Endodermal cell (in vitro differentiated cells): ENCODE results near the gene BRME1. TPM values are rescaled to one million over a fixed set of nuclear protein-coding genes. Genes with fewer than 3 reads are reported as not detected.

Source experiments
- DNase-seq: peaks from one replicate; pipeline ENCODE4 v3.0.0-alpha.2; 2017
- H3K27ac ChIP-seq: 2 replicates; pipeline ENCODE4 v1.5.1; 2013; ENCODE audit warnings: mild to moderate bottlenecking, low read depth, low read length, moderate library complexity
- H3K27me3 ChIP-seq: 2 replicates; pipeline ENCODE4 v1.6.1; 2013; ENCODE audit warnings: mild to moderate bottlenecking, low read length, moderate library complexity; ENCODE audit not compliant: insufficient read depth, control insufficient read depth, poor library complexity, severe bottlenecking
- H3K36me3 ChIP-seq: 2 replicates; pipeline ENCODE4 v1.7.0; 2013; ENCODE audit warnings: mild to moderate bottlenecking, low read length, moderate library complexity; ENCODE audit not compliant: control insufficient read depth, insufficient read depth
- H3K4me1 ChIP-seq: one replicate; pipeline ENCODE4 v1.7.0; 2013; ENCODE audit warnings: low read length; ENCODE audit not compliant: control insufficient read depth, insufficient read depth
- H3K4me3 ChIP-seq: 2 replicates; pipeline ENCODE4 v1.5.1; 2013; ENCODE audit warnings: mild to moderate bottlenecking, low read length, moderate library complexity
- H3K9ac ChIP-seq: 2 replicates; pipeline ENCODE4 v1.6.1; 2013; ENCODE audit warnings: mild to moderate bottlenecking, low read length, moderate library complexity; ENCODE audit not compliant: poor library complexity, severe bottlenecking; ENCODE audit errors: extremely low read depth
- H3K9me3 ChIP-seq: 2 replicates; pipeline ENCODE4 v1.6.1; 2013; ENCODE audit warnings: mild to moderate bottlenecking, low read length, moderate library complexity; ENCODE audit not compliant: control insufficient read depth
- H3K27ac Mint-ChIP-seq: 2 replicates; pipeline ENCODE4 v1.8.0; 2020; ENCODE audit warnings: mixed read lengths
- H3K27me3 Mint-ChIP-seq: 2 replicates; pipeline ENCODE4 v1.8.0; 2021; ENCODE audit warnings: mild to moderate bottlenecking, mixed read lengths; ENCODE audit not compliant: insufficient read depth
- H3K36me3 Mint-ChIP-seq: 2 replicates; pipeline ENCODE4 v1.8.0; 2020; ENCODE audit warnings: low read depth, mixed read lengths
- H3K4me1 Mint-ChIP-seq: 2 replicates; pipeline ENCODE4 v1.8.0; 2020; ENCODE audit warnings: mixed read lengths
- H3K4me3 Mint-ChIP-seq: 2 replicates; pipeline ENCODE4 v1.8.0; 2020; ENCODE audit warnings: mild to moderate bottlenecking, moderate library complexity, mixed read lengths
- H3K9me3 Mint-ChIP-seq: 2 replicates; pipeline ENCODE4 v1.8.0; 2020; ENCODE audit warnings: mild to moderate bottlenecking, mixed read lengths
- CTCF ChIP-seq: fragments of 200-600 bp; sonication (generic); conservative IDR thresholded peaks from 2 replicates; pipeline ENCODE4 v1.5.0; 2021; ENCODE audit warnings: antibody characterized with exemption, mild to moderate bottlenecking
- WGBS, 2 experiments: methylation state at CpG; one replicate each; pipeline versions ENCODE4 v1.1.5 to v1.1.7; 2013; ENCODE audit warnings: missing lambda C conversion rate in 2 of 2, mixed read lengths in 1 of 2; ENCODE audit not compliant: insufficient coverage in 1 of 2, insufficient read length in 1 of 2; 5-methylcytosine and 5-hydroxymethylcytosine counted together
- total RNA-seq, 2 donors: library from RNA; stranded (reverse); fragmentation: NEBNext Ultra II Directional in 1 of 2; extraction: Animal tissue kit (Norgen Biotek cat#: 25700) in 1 of 2; gene quantifications; 2 replicates in 1 of 2; 3 replicates in 1 of 2; pipeline ENCODE4 v1.2.1, GENCODE V29; 2021

BRME1 gene
- total RNA-seq, 2 donors from 2014 or later = 4.4 to 7.4 TPM

GRCh38 chr19:13930402-13930801 is 24.5 kb upstream of the BRME1 start:
- Mint-ChIP-seq H3K27me3 (no peaks in the 10 kb centered on the region), H3K36me3 (peaks cover 27% of the 10 kb centered on the region), H3K4me3 (no peak overlapping the region), H3K9me3 (no peaks in the 10 kb centered on the region), H3K27ac (no peak overlapping the region), H3K4me1 (no peaks in the 10 kb centered on the region)
- no peaks in the 10 kb centered on the region for H3K4me1 ChIP-seq
- H3K27me3 ChIP-seq = no peaks in the 10 kb centered on the region
- no peaks in the 10 kb centered on the region for H3K9me3 ChIP-seq
- H3K27ac ChIP-seq = no peak overlapping the region
- TF ChIP-seq CTCF = no peak
- no peak for DNase-seq
- H3K4me3 ChIP-seq = no peak overlapping the region
- peaks cover 15% of the 10 kb centered on the region for H3K36me3 ChIP-seq
- 84 to 92% methylated on average over 8 to 17 of the region's 17 CpGs for WGBS, 2 experiments
- no peak overlapping the region for H3K9ac ChIP-seq

- Histone ChIP-seq H3K4me1 (no peaks in the 10 kb centered on the region), H3K27me3 (no peaks in the 10 kb centered on the region), H3K36me3 (peaks cover 17% of the 10 kb centered on the region), H3K27ac (no peak overlapping the region), H3K4me3 (no peak overlapping the region), H3K9me3 (no peaks in the 10 kb centered on the region), H3K9ac (no peak overlapping the region)
- WGBS, 2 experiments = 96 to 100% methylated on average over 5 to 17 of the region's 17 CpGs
- TF ChIP-seq CTCF = no peak
- no peak for DNase-seq
- no peaks in the 10 kb centered on the region for H3K9me3 Mint-ChIP-seq
- H3K4me1 Mint-ChIP-seq = no peaks in the 10 kb centered on the region
- no peak overlapping the region for H3K4me3 Mint-ChIP-seq
- peaks cover 32% of the 10 kb centered on the region for H3K36me3 Mint-ChIP-seq
- no peaks in the 10 kb centered on the region for H3K27me3 Mint-ChIP-seq
- no peak overlapping the region for H3K27ac Mint-ChIP-seq
Observed at GRCh38 chr19:13929956-13930355, 24.0 kb upstream of the BRME1 start.

- Histone ChIP-seq H3K27ac (no peak overlapping the region), H3K4me1 (no peaks in the 10 kb centered on the region), H3K9me3 (no peaks in the 10 kb centered on the region), H3K36me3 (peaks cover 22% of the 10 kb centered on the region), H3K4me3 (no peak overlapping the region), H3K9ac (no peak overlapping the region), H3K27me3 (no peaks in the 10 kb centered on the region)
- H3K9me3 Mint-ChIP-seq = no peaks in the 10 kb centered on the region
- H3K4me3 Mint-ChIP-seq = no peak overlapping the region
- H3K4me1 Mint-ChIP-seq = no peaks in the 10 kb centered on the region
- no peak for TF ChIP-seq CTCF
- H3K27ac Mint-ChIP-seq = no peak overlapping the region
- no peak for DNase-seq
- peaks cover 36% of the 10 kb centered on the region for H3K36me3 Mint-ChIP-seq
- H3K27me3 Mint-ChIP-seq = no peaks in the 10 kb centered on the region
- 93 to 98% methylated on average over 7 to 12 of the region's 12 CpGs for WGBS, 2 experiments
Observed at GRCh38 chr19:13929340-13929739, 23.4 kb upstream of the BRME1 start.
